Lung (tissue), 12 donors: ENCODE results near the gene NAPEPLD. TPM values are rescaled to one million over a fixed set of nuclear protein-coding genes. Genes with fewer than 3 reads are reported as not detected.

ENCODE experiments used
- ATAC-seq: fragments of 200-7000 bp; cut with Tn5 transposase; one replicate; pipeline ENCODE4 v1.9.1; 2020; ENCODE audit warnings: moderate number of reproducible peaks; ENCODE audit not compliant: insufficient read depth, low FRiP score
- DNase-seq, 3 donors: peaks; one replicate each; pipeline ENCODE4 v3.0.0-alpha.2; 2013 to 2017
- H3K27ac ChIP-seq, 2 donors: one replicate each; pipeline ENCODE4 v1.5.1; 2013; ENCODE audit warnings: mild to moderate bottlenecking in 2 of 2, moderate library complexity in 2 of 2, control low read depth in 1 of 2, inconsistent platforms in 1 of 2, low read depth in 1 of 2, low read length in 1 of 2
- H3K27me3 ChIP-seq, 3 donors: one replicate each; pipeline ENCODE4 v1.5.1; 2013; ENCODE audit warnings: low read length in 2 of 3; ENCODE audit not compliant: control insufficient read depth in 3 of 3, insufficient read depth in 3 of 3
- H3K36me3 ChIP-seq, 4 donors: one replicate each; pipeline ENCODE4 v1.5.1; 2013; ENCODE audit warnings: low read length in 4 of 4, mild to moderate bottlenecking in 1 of 4, moderate library complexity in 1 of 4; ENCODE audit not compliant: control insufficient read depth in 4 of 4, insufficient read depth in 4 of 4
- H3K4me1 ChIP-seq, 5 donors: one replicate each; pipeline ENCODE4 v1.5.1; 2013; ENCODE audit warnings: low read length in 5 of 5, mild to moderate bottlenecking in 2 of 5, moderate library complexity in 1 of 5; ENCODE audit not compliant: control insufficient read depth in 5 of 5, insufficient read depth in 5 of 5
- H3K4me3 ChIP-seq: one replicate; pipeline ENCODE4 v1.5.1; 2013; ENCODE audit warnings: mild to moderate bottlenecking, control low read depth, moderate library complexity
- H3K9ac ChIP-seq, 2 donors: one replicate each; pipeline ENCODE4 v1.5.1; 2013; ENCODE audit warnings: low read length in 2 of 2, control low read depth in 1 of 2; ENCODE audit not compliant: insufficient read depth in 1 of 2
- H3K9me3 ChIP-seq, 4 donors: one replicate each; pipeline ENCODE4 v1.5.1; 2013; ENCODE audit warnings: low read length in 3 of 4, mild to moderate bottlenecking in 1 of 4, moderate library complexity in 1 of 4; ENCODE audit not compliant: control insufficient read depth in 4 of 4, insufficient read depth in 3 of 4
- WGBS, 2 donors: extraction: QIAGEN DNeasy Blood & Tissue Kit; methylation state at CpG; one replicate each; pipeline ENCODE4 v1.1.7; 2013; 5-methylcytosine and 5-hydroxymethylcytosine counted together
- polyA plus RNA-seq, 2 donors: library from polyadenylated mRNA; stranded (reverse); fragments of 200-250 nt; gene quantifications; one replicate each; pipeline ENCODE4 v1.2.1, GENCODE V29; 2013
- total RNA-seq, 2 donors: library from RNA; depleted of rRNA in 1 of 2; stranded (reverse); fragments of >200 nt in 1 of 2; gene quantifications; one replicate each; pipeline ENCODE4 v1.2.1, GENCODE V29; 2014 to 2021
- TF ChIP-seq, protein P1 (sequence below): IDR thresholded peaks from 2 replicates; pipeline ENCODE4 v1.5.1; 2012; ENCODE audit warnings: mild to moderate bottlenecking; ENCODE audit errors: control extremely low read depth, extremely low read depth
- donor health status: control.
- donor health status: control.
- donor health status: Bipolar disorder and iron deficiency.
- donor health status: healthy.
- donor health status: DM: yes; HTN: yes; CAD: no.

The NAPEPLD gene
- total and polyA plus RNA-seq, 4 donors: 2.9 to 37.0 (median 8.9) TPM

DNA sequence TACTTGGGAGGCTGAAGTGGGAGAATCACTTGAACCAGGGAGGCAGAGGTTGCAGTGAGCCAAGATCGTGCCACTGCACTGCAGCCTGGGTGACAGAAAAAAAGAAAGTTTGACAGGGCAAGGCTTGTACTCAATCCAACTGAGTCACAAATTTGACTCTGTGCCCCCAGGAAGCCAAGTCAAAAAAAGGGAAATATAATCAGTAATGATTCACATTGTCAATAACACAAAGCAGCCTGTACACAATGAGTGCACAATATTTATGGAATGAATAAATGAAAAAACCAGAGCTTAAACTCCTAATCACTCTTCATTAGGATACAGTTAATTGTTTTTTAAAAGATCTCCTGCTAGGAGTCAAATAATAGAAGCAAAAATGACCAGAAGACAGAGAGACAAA lies 6.4 kb downstream of the NAPEPLD start:
- no peak overlapping the region for H3K9ac ChIP-seq
- no peak overlapping the region for H3K27ac ChIP-seq
- no peak for ATAC-seq
- H3K4me1 ChIP-seq: peaks cover 0 to 13% (median 2%) of the 10 kb centered on the region in 5 donors
- DNase-seq: no peak
- no peaks in the 10 kb centered on the region for H3K27me3 ChIP-seq
- TF ChIP-seq, protein P1, sequence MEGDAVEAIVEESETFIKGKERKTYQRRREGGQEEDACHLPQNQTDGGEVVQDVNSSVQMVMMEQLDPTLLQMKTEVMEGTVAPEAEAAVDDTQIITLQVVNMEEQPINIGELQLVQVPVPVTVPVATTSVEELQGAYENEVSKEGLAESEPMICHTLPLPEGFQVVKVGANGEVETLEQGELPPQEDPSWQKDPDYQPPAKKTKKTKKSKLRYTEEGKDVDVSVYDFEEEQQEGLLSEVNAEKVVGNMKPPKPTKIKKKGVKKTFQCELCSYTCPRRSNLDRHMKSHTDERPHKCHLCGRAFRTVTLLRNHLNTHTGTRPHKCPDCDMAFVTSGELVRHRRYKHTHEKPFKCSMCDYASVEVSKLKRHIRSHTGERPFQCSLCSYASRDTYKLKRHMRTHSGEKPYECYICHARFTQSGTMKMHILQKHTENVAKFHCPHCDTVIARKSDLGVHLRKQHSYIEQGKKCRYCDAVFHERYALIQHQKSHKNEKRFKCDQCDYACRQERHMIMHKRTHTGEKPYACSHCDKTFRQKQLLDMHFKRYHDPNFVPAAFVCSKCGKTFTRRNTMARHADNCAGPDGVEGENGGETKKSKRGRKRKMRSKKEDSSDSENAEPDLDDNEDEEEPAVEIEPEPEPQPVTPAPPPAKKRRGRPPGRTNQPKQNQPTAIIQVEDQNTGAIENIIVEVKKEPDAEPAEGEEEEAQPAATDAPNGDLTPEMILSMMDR: no peak
- peaks cover 0 to 6% (median 1%) of the 10 kb centered on the region in 4 donors for H3K36me3 ChIP-seq
- H3K4me3 ChIP-seq: no peak overlapping the region
- 98 to 100% methylated on average over 1 of the region's 1 CpG for WGBS, 2 donors
- H3K9me3 ChIP-seq: no peaks in the 10 kb centered on the region

DNA sequence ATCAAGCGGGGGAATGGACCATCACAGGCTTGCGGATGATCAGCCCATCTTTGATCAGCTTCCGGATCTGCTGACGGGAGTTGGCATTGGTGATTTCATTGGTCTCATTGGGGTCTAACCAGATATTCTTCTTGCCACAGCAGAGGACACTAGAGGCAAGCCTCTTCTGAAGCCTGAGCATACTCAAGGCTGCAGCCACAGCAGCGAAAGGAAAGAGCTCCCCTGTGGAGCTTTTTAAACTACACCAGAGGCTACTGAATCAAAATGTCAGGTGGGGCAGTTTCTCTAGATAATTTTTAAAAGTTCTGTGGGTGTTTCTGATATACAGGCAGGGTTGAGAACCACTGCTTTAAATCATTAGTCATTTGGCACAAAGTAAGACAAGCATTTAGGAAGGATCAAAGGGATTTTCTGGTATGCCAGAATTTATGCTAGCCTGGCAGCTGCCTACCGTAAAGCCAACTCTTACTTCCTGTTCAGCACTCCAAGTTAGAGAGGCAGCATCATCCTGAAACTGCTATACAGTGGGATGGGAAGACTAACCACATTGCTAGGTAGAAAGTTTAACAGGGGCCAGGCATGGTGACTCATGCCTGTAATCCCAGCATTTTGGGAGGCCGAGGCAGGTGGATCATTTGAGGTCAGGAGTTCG lies 7.0 kb downstream of the NAPEPLD start:
- H3K4me3 ChIP-seq: no peak overlapping the region
- H3K27ac ChIP-seq: no peak overlapping the region
- TF ChIP-seq, protein P1: no peak
- ATAC-seq: no peak
- 93 to 96% methylated on average over 8 of the region's 8 CpGs for WGBS, 2 donors
- H3K27me3 ChIP-seq: no peaks in the 10 kb centered on the region
- no peak for DNase-seq
- H3K9ac ChIP-seq: no peak overlapping the region
- H3K9me3 ChIP-seq: no peaks in the 10 kb centered on the region
- H3K4me1 ChIP-seq: peaks cover 0 to 8% (median 2%) of the 10 kb centered on the region in 5 donors
- H3K36me3 ChIP-seq: peaks cover 0 to 6% (median 1%) of the 10 kb centered on the region in 4 donors

DNA sequence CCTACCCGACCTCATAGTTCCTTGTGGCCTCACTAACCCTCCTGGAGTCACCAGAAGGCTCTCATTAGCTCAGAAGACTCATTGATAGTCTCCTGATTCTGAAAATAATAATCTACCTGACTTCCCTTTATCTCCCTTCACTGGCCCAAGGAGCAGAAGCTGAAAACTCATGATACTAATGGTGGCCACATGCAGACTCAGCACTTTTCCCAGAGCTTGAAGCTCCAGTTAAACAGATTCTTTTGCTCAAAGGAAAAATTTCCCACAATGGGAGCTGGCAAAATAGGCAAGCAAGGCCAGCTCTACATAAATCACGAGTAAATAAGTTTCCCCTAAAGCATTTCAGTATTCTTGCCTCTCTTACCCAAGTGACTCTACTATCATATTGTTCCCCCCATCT lies 8.2 kb downstream of the NAPEPLD start:
- H3K9me3 ChIP-seq: no peaks in the 10 kb centered on the region
- ATAC-seq (no peak), DNase-seq (no peak)
- H3K4me3 ChIP-seq: no peak overlapping the region
- H3K4me1 ChIP-seq: peaks cover 0 to under 1% (median 0%) of the 10 kb centered on the region in 5 donors
- 94 to 96% methylated on average over 2 of the region's 2 CpGs for WGBS, 2 donors
- H3K27ac ChIP-seq: no peak overlapping the region
- H3K9ac ChIP-seq: no peak overlapping the region
- TF ChIP-seq, protein P1: no peak
- H3K36me3 ChIP-seq: peaks cover 0 to 6% (median 1%) of the 10 kb centered on the region in 4 donors
- H3K27me3 ChIP-seq: no peaks in the 10 kb centered on the region
